GM19455 (cell line): ENCODE data around the gene CCDC47.
A peak's percentile ranks its signal among the peaks of the same experiment; 100 is the strongest.

Experiments
- ATAC-seq: cut with Tn5 transposase; IDR thresholded peaks from one replicate; pipeline ENCODE4 v1.9.1; 2021; ENCODE audit not compliant: unreplicated experiment

CCDC47 gene

DNA sequence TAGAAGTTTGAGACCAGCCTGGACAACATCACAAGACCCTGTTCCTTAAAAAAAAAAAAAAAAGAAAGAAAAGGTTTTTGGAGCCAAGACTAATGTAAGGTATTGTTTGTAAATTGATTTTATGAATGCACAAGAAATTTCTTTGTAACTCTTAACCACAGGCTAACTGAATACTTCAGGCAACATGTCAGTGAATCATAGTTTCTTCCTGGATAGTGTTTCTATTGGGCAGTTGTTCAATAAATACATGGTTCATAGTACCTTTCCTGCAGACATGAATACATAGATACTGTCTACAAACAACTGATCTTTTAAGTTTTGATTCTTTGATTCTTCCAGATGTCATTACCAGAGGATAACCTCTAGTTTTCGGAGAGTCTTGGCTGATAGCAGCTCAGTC lies 12.2 kb upstream of the CCDC47 start:
- ATAC-seq = no peak

DNA sequence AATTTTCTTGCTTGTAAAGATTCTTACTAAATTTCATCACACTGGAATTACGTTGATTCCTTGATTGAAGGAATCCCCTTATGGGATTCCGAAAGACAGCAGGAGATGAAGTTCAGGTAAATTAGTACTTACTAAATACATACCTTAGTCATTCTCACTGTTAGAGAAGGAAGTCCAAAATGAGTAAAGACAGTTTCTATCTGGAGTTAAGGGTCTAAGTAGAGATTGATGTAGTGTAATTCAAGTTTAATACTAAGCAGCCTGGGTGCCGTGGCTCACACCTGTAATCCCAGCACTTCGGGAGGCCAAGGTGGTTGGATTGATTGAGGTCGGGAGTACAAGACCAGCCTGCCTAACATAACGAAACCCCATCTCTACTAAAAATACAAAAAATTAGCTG lies 10.1 kb upstream of the CCDC47 start:
- ATAC-seq = no peak

DNA sequence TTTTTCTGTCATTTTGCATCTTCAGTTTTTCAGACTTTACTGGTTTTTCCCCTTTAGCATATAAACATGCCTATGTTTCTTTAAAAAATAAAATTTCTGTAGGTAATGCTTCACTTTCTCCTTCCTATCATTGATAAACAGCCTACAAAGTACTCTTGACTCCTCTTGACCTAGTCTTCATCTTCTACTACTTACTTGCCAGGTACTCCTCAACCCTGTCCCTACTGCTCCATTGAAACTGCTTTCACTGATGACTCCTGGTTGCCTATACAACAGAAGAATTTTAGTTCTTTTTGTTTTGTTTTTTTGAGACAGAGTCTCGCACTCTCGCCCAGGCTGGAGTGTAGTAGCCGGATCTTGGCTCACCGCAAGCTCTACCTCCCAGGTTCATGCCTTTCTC lies 7.5 kb upstream of the CCDC47 start:
- ATAC-seq = no peak

DNA sequence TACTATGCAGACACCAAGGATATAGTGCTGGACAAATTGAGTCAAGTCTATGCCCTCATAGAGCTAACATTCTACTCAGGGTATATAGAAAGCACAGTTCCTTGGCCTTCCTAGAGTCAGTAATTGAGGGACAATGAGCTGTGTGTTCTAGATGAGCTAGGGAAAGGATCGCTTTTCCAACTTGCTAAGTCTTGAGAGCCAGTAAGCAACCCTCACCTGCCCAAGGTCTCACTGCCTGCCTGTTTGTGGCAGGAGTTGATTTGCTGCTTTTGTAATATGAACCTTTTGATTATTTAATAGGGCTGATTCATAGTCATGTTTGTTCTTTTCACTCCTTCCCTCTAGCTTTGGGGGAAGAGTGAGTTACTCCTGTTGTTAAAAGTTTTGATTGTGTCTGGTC lies 7.1 kb upstream of the CCDC47 start:
- ATAC-seq = no peak

DNA sequence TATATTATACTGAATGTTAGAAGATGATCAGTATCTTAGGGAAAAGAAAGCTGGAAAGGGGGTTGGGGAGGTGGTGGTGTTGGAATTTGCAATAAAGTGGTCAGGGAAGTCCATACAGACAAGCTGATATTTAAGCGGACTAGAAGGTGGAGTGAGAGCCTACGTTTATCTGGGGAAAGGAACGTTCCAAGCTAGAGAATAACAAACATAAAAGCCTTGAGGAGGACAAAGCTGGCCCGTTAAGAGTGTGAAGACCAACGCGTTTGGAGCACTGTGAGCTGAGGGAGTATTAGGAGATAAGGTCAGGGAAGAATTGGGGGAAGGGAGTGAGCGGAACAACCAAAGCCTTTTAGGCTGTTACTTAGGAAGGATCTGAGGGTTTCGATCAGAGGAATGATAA lies 2.0 kb upstream of the CCDC47 start:
- no peak for ATAC-seq

DNA sequence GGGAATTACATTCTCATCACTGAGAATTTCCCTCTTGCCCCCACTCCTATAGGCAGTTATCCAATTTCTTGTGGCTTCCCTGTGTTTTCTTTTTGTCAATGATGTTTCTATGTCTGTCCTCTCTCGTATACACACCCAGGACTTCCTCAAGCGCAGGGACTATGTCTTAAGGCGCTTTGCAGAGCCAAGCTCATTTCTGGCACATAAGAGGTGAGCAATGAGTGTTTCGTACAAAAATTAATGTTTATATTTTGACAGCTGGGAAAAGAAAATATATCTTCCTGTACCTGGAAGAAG lies 1.5 kb upstream of the CCDC47 start:
- ATAC-seq = no peak

DNA sequence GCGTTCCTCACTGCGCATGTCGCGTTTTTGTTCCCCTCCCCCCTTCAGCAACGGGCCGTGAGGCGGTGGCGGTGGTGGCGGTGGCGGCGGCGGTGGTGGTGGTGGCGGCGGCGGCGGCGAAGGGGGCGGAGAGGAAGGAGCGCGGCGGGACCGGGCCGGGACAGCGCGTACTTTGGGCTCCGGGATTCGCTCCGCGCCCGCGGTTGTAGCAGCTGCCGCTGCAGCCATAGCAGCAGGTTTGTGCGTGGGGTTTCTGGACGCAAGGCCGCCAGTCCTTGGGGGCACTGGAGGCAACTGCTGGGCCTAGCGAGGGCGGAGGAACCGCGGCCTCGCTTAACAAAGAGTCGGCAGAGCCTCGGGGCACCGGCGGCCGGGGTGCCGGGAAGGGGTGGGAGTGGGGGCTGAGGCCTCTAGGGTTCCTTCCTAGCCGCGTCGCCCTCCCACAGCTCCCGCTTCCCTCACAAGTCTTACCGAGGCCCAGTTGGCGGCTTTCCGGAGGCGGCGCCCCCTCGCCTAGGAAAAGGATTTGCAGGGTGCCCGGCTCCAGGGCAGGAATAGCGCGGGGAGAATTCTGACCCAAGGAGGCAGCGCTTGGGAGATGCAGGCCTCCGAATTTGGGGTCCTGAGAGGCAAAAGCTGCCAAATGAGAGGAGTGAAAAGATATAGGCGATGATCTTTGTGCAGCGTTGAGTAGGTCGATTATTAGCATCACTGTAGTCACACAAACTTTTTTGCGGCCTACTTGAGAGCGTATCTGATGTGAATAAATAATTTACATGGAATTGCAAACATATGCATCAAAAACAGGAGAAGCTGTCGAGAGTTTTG lies 958 bp upstream of the CCDC47 start, which contains the start of gene DDX42:
Gene DDX42, plus strand, starts transcription at position 30 of the 828 bp plus-strand sequence. CDS start 12,880 bp downstream, outside the sequence.
- peak; percentile 11 for ATAC-seq

DNA sequence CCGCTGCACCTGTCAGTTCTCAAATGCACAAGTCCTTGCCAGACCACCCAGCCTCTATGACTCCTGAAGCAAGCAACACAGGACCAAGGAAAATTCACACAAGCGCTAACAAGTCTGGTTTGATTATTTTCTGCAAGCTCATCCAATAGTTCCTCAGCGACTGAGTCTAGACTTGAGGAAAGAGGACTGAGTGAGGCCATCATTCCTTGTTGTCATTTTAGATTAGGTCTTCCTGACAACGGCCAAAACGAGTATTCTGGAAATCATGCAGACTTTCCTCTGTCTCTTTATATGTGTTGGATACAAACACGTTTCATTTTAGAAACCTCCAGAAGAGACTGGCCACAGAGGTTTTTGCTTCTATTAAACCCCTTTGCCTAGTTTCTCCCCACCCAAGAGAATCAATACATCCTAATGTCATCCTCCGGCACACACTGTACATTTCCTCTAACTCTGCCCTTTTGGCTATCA lies 561 bp downstream of the CCDC47 start:
- no peak for ATAC-seq

DNA sequence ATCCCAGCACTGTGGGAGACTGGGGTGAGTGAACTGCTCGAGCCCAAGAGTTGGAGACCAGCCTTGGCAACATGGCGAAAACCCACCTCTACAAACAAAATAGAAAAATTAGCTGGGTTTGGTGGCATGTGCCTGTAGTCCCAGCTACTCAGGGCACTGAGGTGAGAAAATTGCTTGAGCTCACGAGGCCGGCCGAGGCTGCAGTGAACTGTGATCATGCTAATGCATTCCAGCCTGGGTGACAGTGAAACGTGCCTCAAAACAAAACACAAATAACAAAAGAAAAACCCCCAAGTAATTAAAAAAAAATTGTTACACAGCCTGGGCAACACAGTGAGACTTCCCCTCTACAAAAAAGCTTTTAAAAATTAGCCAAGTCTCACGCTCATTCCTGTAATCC lies 5.0 kb downstream of the CCDC47 start:
- ATAC-seq = no peak

DNA sequence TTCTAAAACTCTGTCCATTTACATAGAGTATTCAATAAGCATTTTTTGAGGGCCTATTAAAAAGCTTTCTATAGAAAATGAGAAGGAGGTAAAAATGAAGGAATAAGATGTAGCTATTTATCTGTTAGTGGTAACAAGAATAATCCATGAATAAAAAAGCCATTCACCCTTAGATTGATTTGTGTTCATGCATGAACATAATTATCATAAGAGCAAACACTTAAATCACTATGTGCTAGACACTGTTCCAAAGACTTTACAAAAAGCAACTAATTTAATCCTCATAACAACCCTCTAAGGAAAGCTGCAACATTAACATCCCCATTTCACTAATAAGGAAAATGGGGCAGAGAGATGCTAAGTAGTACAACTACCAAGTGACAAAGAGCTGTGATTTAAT lies 6.6 kb downstream of the CCDC47 start:
- ATAC-seq = no peak

DNA sequence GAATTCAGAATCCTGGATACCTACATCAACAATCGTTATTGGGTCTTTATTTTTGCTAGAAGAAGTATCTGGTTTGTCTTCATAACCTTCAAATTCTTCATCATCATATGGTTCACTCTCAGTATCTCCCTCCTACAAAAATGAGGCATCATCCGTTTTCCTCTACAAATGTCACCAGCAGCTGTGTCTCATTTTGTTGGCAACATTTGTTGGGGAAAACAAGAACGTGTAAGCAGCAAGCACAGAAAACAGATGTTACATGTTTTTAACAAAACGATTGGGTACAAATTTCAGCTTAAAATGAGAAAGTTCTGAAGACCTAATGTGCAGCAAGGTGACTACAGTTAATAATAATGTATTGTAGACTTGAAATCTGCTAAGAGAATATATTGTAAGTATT lies 8.7 kb downstream of the CCDC47 start:
- ATAC-seq = no peak

DNA sequence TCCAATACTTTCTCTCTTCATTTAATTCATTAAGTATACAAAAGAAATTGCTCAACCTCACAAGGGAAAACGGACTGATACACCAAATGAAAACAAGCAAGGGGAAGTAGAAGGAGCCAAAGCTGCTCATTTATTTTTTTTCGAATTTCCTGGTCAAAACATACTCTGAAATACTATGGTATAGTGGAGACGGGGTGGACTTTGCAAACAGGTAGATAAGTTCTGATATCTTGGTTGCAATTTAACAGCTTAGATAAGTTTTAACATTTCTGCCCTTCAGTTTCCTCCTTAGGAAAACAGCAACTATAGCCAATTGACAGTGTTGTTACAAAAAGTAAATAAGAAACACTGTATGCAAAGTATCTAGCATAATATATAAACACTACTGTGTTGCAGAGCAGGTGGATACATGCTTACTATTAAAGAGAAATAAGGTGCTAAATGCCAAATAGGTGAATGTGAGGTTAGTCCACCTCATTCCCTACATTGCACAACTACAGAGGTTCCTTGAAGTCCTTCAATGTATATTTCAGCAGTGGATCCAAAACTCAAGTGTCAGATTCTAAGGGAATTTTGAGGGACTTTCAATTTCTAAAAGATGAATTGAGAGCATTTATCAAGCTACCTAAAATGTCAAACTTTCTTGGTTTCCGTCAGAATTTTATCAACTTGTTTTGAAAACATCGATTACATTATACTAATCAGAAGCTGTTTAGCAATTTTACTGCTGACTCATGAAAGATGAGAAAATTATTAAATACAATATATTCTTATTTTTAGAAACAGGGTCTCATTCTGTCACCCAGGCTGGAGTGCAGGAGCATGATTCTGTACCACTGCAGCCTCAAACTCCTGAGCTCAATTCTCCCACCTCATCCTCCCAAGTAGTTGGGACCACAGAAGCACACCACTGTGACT lies 11.0 kb downstream of the CCDC47 start:
- no peak for ATAC-seq

DNA sequence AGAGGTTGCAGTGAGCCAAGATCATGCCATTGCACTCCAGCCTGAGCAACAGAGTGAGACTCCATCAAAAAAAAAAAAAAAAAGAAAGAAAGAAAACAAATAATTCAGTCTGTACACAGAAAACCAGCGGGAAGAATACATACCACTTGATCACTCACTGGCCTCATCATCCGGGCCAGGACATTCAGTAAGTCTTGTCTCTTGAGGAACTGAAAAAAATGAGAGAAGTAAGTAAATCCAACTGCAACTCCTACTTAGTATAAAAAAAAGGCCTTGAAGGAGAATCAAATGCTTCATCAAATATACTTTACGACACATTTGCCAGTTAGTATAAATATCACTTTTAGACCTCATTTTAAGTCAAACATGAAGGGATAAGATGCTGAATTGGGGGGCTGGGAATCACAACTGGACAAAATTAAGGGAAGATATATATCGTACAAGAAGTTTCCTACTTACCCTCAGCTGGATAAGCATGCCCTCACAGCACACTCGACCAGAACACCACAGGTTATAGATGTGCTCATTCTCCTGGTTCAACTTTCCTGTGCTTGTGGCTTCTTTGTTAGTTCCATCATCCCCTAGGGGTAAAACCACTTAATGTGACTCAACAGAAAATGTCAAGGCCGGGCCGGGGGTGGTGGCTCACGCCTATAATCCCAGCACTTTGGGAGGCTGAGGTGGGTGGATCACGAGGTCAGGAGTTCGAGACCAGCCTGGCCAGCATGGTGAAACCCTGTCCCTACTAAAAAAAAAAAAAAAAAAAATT lies 12.4 kb downstream of the CCDC47 start:
- no peak for ATAC-seq

DNA sequence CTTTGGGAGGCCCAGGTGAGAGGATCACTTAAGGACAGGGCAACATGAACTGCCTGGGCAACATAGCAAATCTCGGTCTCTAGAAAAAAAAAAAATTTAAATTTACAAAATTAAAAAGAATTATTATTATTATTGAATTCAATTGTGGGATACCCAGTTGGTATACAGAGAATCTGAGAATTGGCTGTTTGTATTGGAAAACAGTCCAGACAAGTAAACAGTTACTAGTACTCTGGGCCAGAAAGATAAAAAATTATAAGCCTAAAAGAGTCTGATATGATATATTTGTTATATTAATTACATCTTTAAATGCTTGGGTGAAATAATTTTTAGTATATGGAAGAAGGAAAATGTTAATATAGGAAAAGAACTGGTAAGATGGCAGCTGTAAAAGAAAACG lies 15.0 kb downstream of the CCDC47 start:
- no peak for ATAC-seq

DNA sequence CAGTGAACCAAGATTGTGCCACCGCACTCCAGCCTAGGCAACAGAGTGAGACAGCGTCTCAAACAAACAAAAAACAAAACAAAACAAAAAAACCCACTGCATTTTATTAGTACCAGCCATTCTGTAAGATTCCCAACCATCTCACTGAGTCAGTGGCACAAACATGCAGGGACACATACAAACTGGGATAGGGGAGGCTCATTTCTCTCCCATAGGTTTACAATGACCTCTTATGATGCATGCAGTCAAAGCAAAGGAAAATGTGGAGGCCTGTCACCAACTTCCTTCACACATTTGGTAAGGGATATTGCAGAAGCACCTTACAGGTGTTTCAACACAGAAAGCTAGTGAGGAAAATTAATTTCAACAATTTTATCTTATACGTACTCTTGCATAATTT lies 19.4 kb downstream of the CCDC47 start:
- no peak for ATAC-seq

DNA sequence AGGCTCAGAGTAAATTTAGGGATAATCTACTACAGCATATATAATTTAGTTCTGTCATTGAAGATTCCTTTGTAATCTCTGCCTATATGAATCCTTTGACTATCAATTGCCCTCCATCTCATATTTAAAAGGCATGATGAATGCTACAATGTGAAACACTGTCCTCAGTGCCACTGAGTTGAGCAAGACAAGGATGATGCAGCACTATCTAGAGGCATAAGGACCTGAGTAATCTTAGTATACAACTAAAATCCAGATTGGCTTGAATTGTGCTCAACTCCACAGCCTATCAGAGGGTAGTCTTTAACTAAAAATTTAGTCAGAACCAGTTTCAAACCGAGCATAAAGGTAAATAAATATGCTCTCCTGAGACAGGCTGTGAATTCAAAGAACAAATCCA lies 20.2 kb downstream of the CCDC47 start:
- ATAC-seq = no peak

DNA sequence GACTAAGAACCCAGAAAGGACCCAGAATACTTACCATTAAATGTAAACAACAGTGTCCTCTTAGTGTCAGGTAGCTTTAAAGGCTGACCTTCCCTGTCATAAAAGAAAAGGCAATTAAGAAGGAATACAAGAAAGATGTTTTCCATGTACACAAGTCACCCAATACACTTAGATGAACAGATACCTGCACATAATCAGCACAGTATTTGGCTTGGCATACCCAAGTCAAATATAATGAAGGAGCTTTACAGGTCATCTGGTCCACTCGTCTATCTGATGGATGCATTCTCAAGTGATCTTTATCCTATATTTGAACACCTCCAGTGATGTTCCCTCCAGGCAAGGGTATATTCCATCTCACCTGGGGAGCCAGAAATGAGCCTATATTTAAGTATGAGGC lies 20.7 kb downstream of the CCDC47 start:
- no peak for ATAC-seq

DNA sequence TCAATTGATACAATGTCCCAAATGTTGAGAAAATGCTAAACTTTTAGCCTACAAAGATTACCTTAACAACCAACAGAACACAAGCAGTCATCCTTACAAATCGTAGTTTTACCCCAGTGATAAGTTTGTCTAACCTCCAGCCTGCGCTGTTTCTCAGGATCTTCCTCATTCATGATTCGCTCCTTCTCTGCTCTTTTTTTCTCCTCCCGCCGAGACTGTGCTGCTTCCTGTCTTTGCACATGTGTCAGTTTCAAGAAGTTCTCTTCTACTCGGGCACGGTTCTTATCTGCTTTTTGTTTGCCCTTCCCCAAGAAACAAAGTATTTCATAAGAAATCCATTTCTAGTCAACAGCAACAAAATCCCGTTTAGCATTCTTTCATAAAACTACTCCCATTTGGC lies 21.6 kb downstream of the CCDC47 start:
- ATAC-seq = no peak

DNA sequence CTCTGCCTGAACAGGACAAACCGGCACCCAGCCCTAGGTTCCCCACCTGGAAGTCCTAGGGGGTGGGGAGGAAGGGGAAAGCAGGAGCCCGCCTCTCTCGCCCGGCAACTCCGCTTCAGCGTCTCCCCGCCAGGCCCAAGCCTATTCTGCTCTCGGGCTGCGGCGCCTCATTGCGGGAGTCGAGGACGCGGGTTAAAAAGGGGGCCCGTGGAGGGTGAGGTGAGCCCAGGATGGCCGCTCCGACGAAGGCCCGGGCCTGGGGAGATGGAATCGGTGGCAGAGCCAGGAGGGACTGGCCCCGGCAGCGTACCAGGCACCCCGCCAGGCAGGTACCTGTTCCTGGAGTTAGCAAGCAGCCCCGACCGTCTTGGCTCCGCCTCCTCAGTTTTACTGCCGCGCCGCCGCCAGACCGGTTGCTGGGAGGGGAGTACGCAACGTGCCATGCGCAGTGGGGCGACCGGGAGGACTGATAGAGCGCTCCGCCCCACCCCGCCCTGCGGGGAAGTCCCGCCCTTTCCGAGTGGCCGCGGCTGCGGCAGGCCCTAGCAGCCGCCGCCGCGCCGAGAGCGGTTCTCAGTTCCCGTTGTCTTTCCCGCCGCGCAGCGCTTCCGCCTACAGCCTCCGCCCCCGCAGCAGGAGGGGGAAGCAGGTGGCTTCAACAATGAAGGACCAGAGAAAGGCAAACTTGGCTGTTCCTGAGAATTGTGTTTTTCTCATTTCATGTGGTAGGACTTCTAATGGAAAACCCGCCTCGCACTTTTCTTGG lies 31.8 kb downstream of the CCDC47 start, which contains the start of gene STRADA:
Gene STRADA, minus strand, starts transcription at position 392 of the 766 bp plus-strand sequence. CDS start 13,430 bp downstream, outside the sequence.
- ATAC-seq = peak; percentile 82

DNA sequence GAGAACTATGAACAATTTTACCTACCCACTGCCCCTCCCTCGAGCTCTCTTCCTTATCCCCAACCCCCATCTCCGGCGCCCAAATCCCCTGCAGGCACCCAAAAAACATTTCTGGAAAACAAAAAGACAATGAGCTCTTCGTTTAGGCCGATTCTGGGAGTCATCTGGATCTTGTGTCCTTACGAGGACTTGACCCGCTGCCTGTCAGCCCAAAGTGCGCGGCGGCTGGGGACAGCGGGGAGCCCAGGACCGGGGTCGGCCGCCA lies 32.3 kb downstream of the CCDC47 start:
- peak; percentile 36 for ATAC-seq
